Caco-2 (cell line): ENCODE results near the gene MBD5. TPM values are rescaled to one million over a fixed set of nuclear protein-coding genes. Genes with fewer than 3 reads are reported as not detected.

Source experiments
- BruUV-seq: library from RNA; stranded (reverse); fragments of 400-500 nt; replicated peaks from 2 replicates; lab custom pipeline; 2021; lab: Mats Ljungman, UMichigan
- CTCF ChIA-PET: fragments of 300-600 bp; sonication (Branson Sonifier 250); formaldehyde crosslinking; loops from one replicate; lab custom pipeline; 2022; ENCODE audit warnings: antibody characterized with exemption; lab: Charles Lee
- POLR2A ChIA-PET: fragments of 300-600 bp; sonication (Branson Sonifier 250); formaldehyde crosslinking; loops from one replicate; lab custom pipeline; 2022; ENCODE audit warnings: antibody characterized with exemption; lab: Charles Lee
- DNase-seq, 2 experiments: peaks; one replicate each; pipeline versions ENCODE4 v3.0.0 to v3.0.0-alpha.2; 2020 to 2022
- H3K27me3 ChIP-seq: replicated peaks from 2 replicates; pipeline ENCODE4 v1.6.0; 2011; ENCODE audit warnings: low read length; ENCODE audit not compliant: control insufficient read depth, insufficient read depth
- H3K36me3 ChIP-seq: 2 replicates; pipeline ENCODE4 v1.5.1; 2011; ENCODE audit warnings: low read length; ENCODE audit not compliant: control insufficient read depth, insufficient read depth
- H3K4me1 ChIP-seq: fragments of 250-450 bp; sonication (Bioruptor Pico); 2 replicates; pipeline ENCODE4 v1.5.1; 2020; ENCODE audit warnings: mild to moderate bottlenecking
- H3K4me3 ChIP-seq: 2 replicates; pipeline ENCODE4 v1.5.1; 2011; ENCODE audit warnings: low read depth, mild to moderate bottlenecking, control low read depth, low read length
- H3K9me3 ChIP-seq: fragments of 250-450 bp; sonication (Bioruptor Pico); 2 replicates; pipeline ENCODE4 v1.5.1; 2020; ENCODE audit warnings: mild to moderate bottlenecking, moderate library complexity
- H3K27ac Mint-ChIP-seq: one replicate; pipeline ENCODE4 v1.8.0; 2022; ENCODE audit warnings: mixed read lengths; ENCODE audit not compliant: unreplicated experiment
- H3K27me3 Mint-ChIP-seq: one replicate; pipeline ENCODE4 v1.8.0; 2022; ENCODE audit warnings: mixed read lengths; ENCODE audit not compliant: insufficient read depth, unreplicated experiment
- H3K36me3 Mint-ChIP-seq: one replicate; pipeline ENCODE4 v1.8.0; 2022; ENCODE audit warnings: mild to moderate bottlenecking, mixed read lengths; ENCODE audit not compliant: insufficient read depth, unreplicated experiment
- H3K4me1 Mint-ChIP-seq: one replicate; pipeline ENCODE4 v1.8.0; 2022; ENCODE audit warnings: low read depth, mixed read lengths; ENCODE audit not compliant: unreplicated experiment
- H3K4me3 Mint-ChIP-seq: one replicate; pipeline ENCODE4 v1.8.0; 2022; ENCODE audit warnings: mild to moderate bottlenecking, moderate library complexity, mixed read lengths; ENCODE audit not compliant: unreplicated experiment
- H3K9me3 Mint-ChIP-seq: one replicate; pipeline ENCODE4 v1.8.0; 2022; ENCODE audit warnings: mixed read lengths; ENCODE audit not compliant: unreplicated experiment
- intact Hi-C: fragments of 100-400 bp; cut with micrococcal nuclease; formaldehyde crosslinking; loops from one replicate; pipeline ENCODE4 v1.10.0; 2022; ENCODE audit not compliant: unreplicated experiment
- total RNA-seq: library from RNA; stranded (reverse); gene quantifications from 2 replicates; pipeline ENCODE4 v1.2.3, GENCODE V29; 2022
- TF ChIP-seq, protein P1 (sequence below), 2 experiments: fragments of 200-600 bp in 1 of 2; IDR thresholded peaks; 1 replicate in 1 of 2; 2 replicates in 1 of 2; pipeline versions ENCODE4 v1.5.1 to v1.8.0; 2011 to 2022; ENCODE audit warnings: antibody characterized with exemption in 1 of 2, control low read depth in 1 of 2, inconsistent platforms in 1 of 2, low read depth in 1 of 2, low read length in 1 of 2, mild to moderate bottlenecking in 1 of 2, moderate library complexity in 1 of 2; ENCODE audit not compliant: insufficient read depth in 1 of 2, severe bottlenecking in 1 of 2, unreplicated experiment in 1 of 2

Gene MBD5
- total RNA-seq, 1 experiment from 2014 or later = 23.7 TPM

- no peaks in the 10 kb centered on the region for H3K27me3 ChIP-seq
- no peak overlapping the region for H3K4me3 Mint-ChIP-seq
- H3K36me3 Mint-ChIP-seq = no peaks in the 10 kb centered on the region
- DNase-seq = no peak
- ChIA-PET POLR2A (no interaction called here), CTCF (no interaction called here)
- H3K4me1 Mint-ChIP-seq = no peaks in the 10 kb centered on the region
- BruUV-seq = no TSS peak
- H3K36me3 ChIP-seq = no peaks in the 10 kb centered on the region
- no peaks in the 10 kb centered on the region for H3K9me3 Mint-ChIP-seq
- H3K4me3 ChIP-seq = no peak overlapping the region
- no peaks in the 10 kb centered on the region for H3K9me3 ChIP-seq
- no peak overlapping the region for H3K27ac Mint-ChIP-seq
- intact Hi-C loops = no loop called here
- peaks cover 3% of the 10 kb centered on the region for H3K27me3 Mint-ChIP-seq
- H3K4me1 ChIP-seq = no peaks in the 10 kb centered on the region
- TF ChIP-seq, protein P1, sequence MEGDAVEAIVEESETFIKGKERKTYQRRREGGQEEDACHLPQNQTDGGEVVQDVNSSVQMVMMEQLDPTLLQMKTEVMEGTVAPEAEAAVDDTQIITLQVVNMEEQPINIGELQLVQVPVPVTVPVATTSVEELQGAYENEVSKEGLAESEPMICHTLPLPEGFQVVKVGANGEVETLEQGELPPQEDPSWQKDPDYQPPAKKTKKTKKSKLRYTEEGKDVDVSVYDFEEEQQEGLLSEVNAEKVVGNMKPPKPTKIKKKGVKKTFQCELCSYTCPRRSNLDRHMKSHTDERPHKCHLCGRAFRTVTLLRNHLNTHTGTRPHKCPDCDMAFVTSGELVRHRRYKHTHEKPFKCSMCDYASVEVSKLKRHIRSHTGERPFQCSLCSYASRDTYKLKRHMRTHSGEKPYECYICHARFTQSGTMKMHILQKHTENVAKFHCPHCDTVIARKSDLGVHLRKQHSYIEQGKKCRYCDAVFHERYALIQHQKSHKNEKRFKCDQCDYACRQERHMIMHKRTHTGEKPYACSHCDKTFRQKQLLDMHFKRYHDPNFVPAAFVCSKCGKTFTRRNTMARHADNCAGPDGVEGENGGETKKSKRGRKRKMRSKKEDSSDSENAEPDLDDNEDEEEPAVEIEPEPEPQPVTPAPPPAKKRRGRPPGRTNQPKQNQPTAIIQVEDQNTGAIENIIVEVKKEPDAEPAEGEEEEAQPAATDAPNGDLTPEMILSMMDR (IDR thresholded peaks at IDR 0.05; ENCODE audit: insufficient read depth in 1 of 2, low read depth in 1 of 2, low read length in 1 of 2, severe bottlenecking in 1 of 2, unreplicated experiment in 1 of 2) = no peak
Measured at GRCh38 chr2:148529745-148530144, 508.9 kb downstream of the MBD5 start.

DNA sequence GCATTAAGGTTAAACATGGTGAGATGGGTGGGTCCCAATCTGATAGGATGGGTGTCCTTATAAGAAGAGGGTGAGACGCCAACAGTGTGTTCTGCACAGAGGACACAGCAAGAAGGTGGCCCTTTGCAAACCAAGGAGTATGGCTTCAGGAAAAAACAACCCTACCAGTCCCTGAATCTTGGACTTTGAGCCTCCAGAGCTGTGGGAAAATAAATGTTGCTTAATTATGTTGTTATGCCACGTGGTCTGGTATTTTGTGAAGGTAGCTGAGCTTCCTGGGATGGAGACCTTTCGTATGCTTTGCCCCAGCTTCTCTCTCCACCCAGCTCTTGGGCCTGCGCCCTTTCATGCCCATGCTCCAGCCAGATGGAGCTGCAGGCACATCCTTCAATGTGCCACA, 509.5 kb downstream of the MBD5 start:
- CTCF ChIA-PET = no interaction called here

GRCh38 chr2:148531235-148531634, 510.3 kb downstream of the MBD5 start:
- TF ChIP-seq, protein P1 (IDR thresholded peaks at IDR 0.05; ENCODE audit: insufficient read depth in 1 of 2, low read depth in 1 of 2, low read length in 1 of 2, severe bottlenecking in 1 of 2, unreplicated experiment in 1 of 2) = no peak
- POLR2A ChIA-PET = no interaction called here

More for the DNA sequence above, 509.5 kb downstream of the MBD5 start:
- Mint-ChIP-seq H3K9me3 (no peaks in the 10 kb centered on the region), H3K4me3 (no peak overlapping the region), H3K27ac (no peak overlapping the region), H3K36me3 (no peaks in the 10 kb centered on the region), H3K4me1 (no peaks in the 10 kb centered on the region), H3K27me3 (no peaks in the 10 kb centered on the region)
- no peaks in the 10 kb centered on the region for H3K27me3 ChIP-seq
- H3K36me3 ChIP-seq = no peaks in the 10 kb centered on the region
- H3K9me3 ChIP-seq = no peaks in the 10 kb centered on the region
- no TSS peak for BruUV-seq
- H3K4me1 ChIP-seq = no peaks in the 10 kb centered on the region
- DNase-seq = no peak
- POLR2A ChIA-PET = no interaction called here
- H3K4me3 ChIP-seq = no peak overlapping the region
- intact Hi-C loops = no loop called here
- TF ChIP-seq, protein P1 (IDR thresholded peaks at IDR 0.05; ENCODE audit: insufficient read depth in 1 of 2, low read depth in 1 of 2, low read length in 1 of 2, severe bottlenecking in 1 of 2, unreplicated experiment in 1 of 2) = no peak

More at GRCh38 chr2:148531235-148531634, 510.3 kb downstream of the MBD5 start:
- Histone ChIP-seq H3K9me3 (no peaks in the 10 kb centered on the region), H3K36me3 (no peaks in the 10 kb centered on the region), H3K27me3 (no peaks in the 10 kb centered on the region), H3K4me1 (no peaks in the 10 kb centered on the region), H3K4me3 (no peak overlapping the region)
- Mint-ChIP-seq H3K4me3 (no peak overlapping the region), H3K4me1 (no peaks in the 10 kb centered on the region), H3K36me3 (no peaks in the 10 kb centered on the region), H3K27me3 (no peaks in the 10 kb centered on the region), H3K9me3 (no peaks in the 10 kb centered on the region), H3K27ac (no peak overlapping the region)
- CTCF ChIA-PET = no interaction called here
- intact Hi-C loops = no loop called here
- BruUV-seq = no TSS peak
- DNase-seq = no peak
